NT2/D1 (cell line): ENCODE measurements around the gene TCAP.

ENCODE experiments used
- SUZ12 ChIP-seq: IDR thresholded peaks from 2 replicates; pipeline ENCODE4 v1.6.1; 2011; ENCODE audit not compliant: insufficient read length, insufficient read depth; ENCODE audit errors: extremely low read depth
- ZNF274 ChIP-seq: IDR thresholded peaks from 2 replicates; pipeline ENCODE4 v1.6.1; 2011; ENCODE audit warnings: mild to moderate bottlenecking, low read depth, low read length

GRCh38 chr17:39618246-39618913 is 46.8 kb upstream of the TCAP start:
- TF ChIP-seq ZNF274 (no peak), SUZ12 (no peak)
